Measurements from ENCODE around the gene TTLL13. TPM values are rescaled to one million over a fixed set of nuclear protein-coding genes. Genes with fewer than 3 reads are reported as not detected.

TTLL13 gene
- total and polyA plus RNA-seq, 2 of the 8 experiments (the other 6 are each of a cell fraction or from before 2014, with no cell fraction given) = 0.03 TPM; not detected in 1

GRCh38 chr15:90309020-90309419, 59.7 kb downstream of the TTLL13 start (continued):
- TF ChIP-seq CHD7 (IDR thresholded peaks at IDR 0.05; ENCODE audit: insufficient replicate concordance, low read length) (no peak), CTCF (IDR thresholded peaks at IDR 0.05; ENCODE audit: control extremely low read depth in 1 of 3, insufficient read depth in 1 of 3, low read depth in 1 of 3, low read length in 3 of 3) (no peak), SP2 (IDR thresholded peaks at IDR 0.05; ENCODE audit: low read length) (no peak), E2F6 (IDR thresholded peaks at IDR 0.05) (no peak), POLR2A (IDR thresholded peaks at IDR 0.05; ENCODE audit: control extremely low read depth in 1 of 2, low read depth in 2 of 2, low read length in 2 of 2) (no peak), RAD21 (IDR thresholded peaks at IDR 0.05 in 1 of 2, conservative IDR thresholded peaks at IDR 0.05 in 1 of 2; ENCODE audit: low read depth in 2 of 2, low read length in 2 of 2) (no peak), RNF2 (IDR thresholded peaks at IDR 0.05; ENCODE audit: borderline replicate concordance, low read depth, low read length, missing control alignments, poor library complexity, severe bottlenecking) (no peak)
